ENCODE results near the gene STARD8.

DNA sequence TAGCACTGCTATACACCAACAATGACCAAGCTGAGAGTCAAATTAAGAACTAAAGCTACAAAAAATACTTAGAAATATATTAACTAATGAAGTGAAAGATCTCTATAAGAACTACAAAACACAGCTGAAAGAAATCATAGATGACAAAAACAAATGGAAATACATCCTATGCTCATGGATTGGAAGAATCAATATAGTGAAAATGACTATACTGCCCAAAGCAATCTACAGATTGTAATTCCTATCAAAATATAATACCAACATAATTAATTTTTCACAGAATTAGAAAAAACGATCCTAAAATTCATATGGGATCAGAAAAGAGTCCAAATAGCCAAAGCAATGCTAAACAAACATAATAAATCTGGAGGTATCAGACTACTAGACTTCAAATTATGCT, 87.8 kb downstream of the STARD8 start:
- TF ChIP-seq, protein P1, sequence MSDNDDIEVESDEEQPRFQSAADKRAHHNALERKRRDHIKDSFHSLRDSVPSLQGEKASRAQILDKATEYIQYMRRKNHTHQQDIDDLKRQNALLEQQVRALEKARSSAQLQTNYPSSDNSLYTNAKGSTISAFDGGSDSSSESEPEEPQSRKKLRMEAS (IDR thresholded peaks at IDR 0.05; ENCODE audit: low read depth, low read length), result no peak
- TF ChIP-seq, protein P2, sequence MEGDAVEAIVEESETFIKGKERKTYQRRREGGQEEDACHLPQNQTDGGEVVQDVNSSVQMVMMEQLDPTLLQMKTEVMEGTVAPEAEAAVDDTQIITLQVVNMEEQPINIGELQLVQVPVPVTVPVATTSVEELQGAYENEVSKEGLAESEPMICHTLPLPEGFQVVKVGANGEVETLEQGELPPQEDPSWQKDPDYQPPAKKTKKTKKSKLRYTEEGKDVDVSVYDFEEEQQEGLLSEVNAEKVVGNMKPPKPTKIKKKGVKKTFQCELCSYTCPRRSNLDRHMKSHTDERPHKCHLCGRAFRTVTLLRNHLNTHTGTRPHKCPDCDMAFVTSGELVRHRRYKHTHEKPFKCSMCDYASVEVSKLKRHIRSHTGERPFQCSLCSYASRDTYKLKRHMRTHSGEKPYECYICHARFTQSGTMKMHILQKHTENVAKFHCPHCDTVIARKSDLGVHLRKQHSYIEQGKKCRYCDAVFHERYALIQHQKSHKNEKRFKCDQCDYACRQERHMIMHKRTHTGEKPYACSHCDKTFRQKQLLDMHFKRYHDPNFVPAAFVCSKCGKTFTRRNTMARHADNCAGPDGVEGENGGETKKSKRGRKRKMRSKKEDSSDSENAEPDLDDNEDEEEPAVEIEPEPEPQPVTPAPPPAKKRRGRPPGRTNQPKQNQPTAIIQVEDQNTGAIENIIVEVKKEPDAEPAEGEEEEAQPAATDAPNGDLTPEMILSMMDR (IDR thresholded peaks at IDR 0.05; ENCODE audit: low read depth, low read length), result no peak
